HG03575 (cell line): Measurements from ENCODE around the gene GSX1.
"Not testable (repeated sequence)": the region's sequence is repeated elsewhere in the genome, so short reads cannot be mapped to it uniquely, and the experiment has no call there.

Source experiments
- ATAC-seq: cut with Tn5 transposase; IDR thresholded peaks from one replicate; pipeline ENCODE4 v1.9.1; 2021; ENCODE audit not compliant: unreplicated experiment, insufficient number of reproducible peaks, low FRiP score; ENCODE audit errors: extremely low read depth

The GSX1 gene

GRCh38 chr13:27792393-27793218 lies at the start of gene GSX1:
GSX1 (plus strand) TSS chr13:27792483; CDS start chr13:27792691, 208 bp downstream.
- no peak for ATAC-seq

GRCh38 chr13:27744801-27745200 lies 47.5 kb upstream of the GSX1 start:
- no peak for ATAC-seq

DNA sequence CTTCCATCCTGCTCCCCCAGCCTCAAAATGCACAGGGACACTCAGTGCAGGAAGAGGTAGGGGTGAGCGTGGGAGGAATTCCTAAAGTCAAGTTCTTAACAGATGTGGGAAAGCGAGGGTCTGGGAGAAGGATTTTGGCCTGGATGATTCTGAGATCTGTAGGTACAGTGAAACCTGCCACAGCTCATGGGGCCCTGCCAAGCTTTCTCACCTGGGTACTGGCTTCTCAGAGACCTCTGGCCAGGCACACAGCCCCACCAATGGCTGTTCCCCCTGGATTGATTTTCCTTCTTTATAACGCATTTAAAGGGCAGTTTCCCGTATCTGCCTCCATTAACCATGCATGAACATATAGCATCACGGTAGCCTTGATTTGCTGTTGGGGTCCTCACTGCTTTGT lies 47.0 kb upstream of the GSX1 start:
- no peak for ATAC-seq

DNA sequence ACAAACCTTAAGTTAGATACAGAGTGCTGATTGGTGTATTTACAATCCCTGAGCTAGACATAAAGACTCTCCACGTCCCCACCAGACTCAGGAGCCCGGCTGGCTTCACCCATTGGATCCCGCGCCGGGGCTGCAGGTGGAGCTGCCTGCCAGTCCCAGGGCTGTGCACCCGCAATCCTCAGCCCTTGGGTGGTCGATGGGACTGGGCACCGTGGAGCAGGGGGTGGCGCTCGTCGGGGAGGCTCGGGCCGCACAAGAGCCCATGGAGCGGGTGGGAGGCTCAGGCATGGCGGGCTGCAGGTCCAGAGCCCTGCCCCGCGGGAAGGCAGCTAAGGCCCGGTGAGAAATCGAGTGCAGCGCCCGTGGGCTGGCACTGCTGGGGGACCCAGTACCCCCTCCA lies 44.1 kb upstream of the GSX1 start:
- ATAC-seq: not testable (repeated sequence)

- no peak for ATAC-seq
These were observed 40.2 kb upstream of the GSX1 start for GRCh38 chr13:27751953-27752532.

GRCh38 chr13:27765650-27766049 lies 26.6 kb upstream of the GSX1 start:
- ATAC-seq: no peak

- no peak for ATAC-seq
These were observed 21.5 kb upstream of the GSX1 start for GRCh38 chr13:27770809-27771208.

- ATAC-seq: no peak
These were observed 19.4 kb upstream of the GSX1 start for GRCh38 chr13:27772651-27773425.

- no peak for ATAC-seq
These were observed 18.1 kb upstream of the GSX1 start for GRCh38 chr13:27774169-27774568.

- ATAC-seq: no peak
These were observed 17.6 kb upstream of the GSX1 start for GRCh38 chr13:27774651-27775050.

- no peak for ATAC-seq
These were observed 16.3 kb upstream of the GSX1 start for GRCh38 chr13:27775943-27776342.

DNA sequence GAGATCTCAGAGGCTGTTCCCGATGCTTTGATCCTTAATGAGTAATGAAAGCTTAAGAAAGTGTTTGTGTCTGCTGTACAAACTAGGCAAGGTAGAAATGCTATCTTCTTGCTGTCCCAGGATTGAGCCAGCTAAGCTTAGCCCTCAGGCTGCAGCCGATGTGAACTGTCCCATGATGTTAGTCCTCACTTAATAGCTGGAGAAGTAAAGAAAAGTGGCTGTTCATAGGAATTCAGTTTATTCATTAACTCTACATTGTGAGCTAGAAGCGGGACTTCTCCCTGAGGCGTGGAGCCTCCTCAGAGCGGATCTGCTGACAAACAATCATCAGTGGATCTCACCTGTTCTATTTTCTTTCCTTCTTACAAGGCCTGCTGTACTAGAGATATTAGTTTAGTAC lies 10.1 kb upstream of the GSX1 start:
- no peak for ATAC-seq

DNA sequence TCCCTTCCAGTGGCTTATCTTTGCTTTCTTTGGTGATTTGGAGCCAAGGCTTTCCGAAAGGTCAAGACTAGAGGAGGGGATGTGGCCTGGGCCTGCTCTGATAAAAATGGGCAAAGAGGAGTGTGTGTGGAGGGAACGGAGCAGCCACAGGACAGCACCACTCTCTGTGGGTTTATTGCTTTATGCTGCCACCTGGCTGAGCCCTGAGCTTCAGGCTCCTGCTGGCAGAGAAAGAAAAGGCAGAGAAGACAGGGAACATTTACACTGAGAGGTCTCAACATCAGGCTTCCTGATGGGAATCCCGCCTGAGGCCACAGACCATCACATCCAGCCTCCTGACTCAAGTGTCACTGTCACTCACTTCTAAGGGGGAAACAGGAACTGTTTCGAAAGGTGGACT lies 9.2 kb upstream of the GSX1 start:
- ATAC-seq: no peak

GRCh38 chr13:27788271-27788670 lies 4.0 kb upstream of the GSX1 start:
- ATAC-seq: no peak

DNA sequence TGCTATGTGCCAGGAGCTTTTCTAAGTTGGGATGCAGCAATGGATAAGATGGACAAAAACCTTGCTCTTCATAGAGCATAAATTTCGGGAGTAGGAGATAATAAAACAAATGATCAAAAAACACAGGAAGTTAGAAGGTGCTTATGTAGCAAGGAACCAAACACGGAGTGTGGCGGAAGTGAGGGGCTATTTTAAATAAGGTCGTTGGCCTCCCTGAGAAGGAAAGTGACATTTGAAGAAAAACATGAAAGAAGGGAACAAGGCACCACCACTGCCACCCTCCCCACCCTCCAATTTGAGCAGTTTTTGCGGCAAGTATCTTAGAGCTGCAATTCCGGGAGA lies 3.2 kb upstream of the GSX1 start:
- ATAC-seq: no peak

GRCh38 chr13:27789495-27790303 lies 2.6 kb upstream of the GSX1 start:
- no peak for ATAC-seq

DNA sequence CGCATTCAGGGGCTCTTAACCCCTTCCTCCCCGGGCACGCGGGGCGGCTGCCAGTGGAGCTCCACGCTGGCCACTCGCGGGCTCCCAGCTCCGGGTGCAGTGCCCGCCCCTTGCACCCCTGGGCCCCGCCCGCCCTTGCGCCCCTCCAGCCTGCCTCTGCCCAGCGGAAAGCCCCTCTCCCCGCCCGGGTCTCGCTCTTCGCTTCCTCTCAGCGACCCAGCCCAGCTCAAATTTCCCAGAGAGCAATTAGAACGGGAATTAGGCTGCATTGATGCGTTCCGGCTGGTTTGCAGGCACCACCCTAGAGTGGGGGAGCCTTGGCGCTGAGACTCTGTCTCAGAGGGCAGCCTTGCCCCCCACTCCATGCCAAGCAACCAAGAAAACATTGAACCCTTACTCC lies 1.8 kb upstream of the GSX1 start:
- no peak for ATAC-seq

DNA sequence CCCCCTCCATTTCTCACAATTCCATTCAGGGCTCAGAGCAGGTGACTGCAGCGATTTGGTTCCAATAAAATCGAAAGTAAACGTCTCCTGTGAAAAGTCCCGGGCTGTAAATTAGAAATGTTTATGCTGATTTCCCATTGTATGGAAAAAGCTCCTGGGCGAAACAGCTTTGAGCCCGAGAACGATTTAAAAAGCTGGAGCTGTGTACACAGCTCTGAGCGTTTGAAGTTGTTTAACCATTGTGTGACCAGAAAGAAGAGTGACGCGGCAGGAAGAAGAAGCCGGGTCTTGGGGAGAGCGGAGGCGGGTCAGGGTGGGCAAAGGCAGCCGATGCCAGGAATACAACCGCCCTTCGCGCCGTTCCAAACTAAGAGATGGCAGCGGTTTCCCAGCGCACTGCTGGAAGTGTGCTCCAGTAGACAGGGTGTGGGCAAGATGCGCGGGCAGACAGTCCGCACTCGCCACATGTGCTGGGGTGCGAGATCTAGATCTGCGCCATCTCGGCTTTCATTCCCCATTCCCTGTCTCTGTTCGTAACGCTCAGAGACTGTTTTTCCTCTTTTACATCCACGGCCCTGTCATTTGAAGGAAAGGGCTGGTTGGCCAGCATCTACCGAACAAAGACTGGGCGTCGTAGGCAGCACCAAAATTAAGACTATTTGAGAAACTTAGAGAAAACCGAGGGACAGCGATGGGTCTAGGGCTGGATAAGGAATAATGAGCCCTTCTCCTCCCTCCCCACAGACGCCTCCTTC lies 960 bp upstream of the GSX1 start:
- ATAC-seq: no peak
